NCI-H187 (cell line): ENCODE measurements around the gene CHRNA5.

Experiments used
- DNase-seq, 2 experiments: peaks; one replicate each; lab custom pipeline; 2025; lab: John Stamatoyannopoulos, UW

CHRNA5 gene

GRCh38 chr15:78620527-78621421, 55.5 kb downstream of the CHRNA5 start, which contains the start of gene CHRNA3:
CHRNA3 (minus strand) TSS chr15:78620996; CDS start chr15:78620794, 202 bp downstream.
- DNase-seq, result no peak

DNA sequence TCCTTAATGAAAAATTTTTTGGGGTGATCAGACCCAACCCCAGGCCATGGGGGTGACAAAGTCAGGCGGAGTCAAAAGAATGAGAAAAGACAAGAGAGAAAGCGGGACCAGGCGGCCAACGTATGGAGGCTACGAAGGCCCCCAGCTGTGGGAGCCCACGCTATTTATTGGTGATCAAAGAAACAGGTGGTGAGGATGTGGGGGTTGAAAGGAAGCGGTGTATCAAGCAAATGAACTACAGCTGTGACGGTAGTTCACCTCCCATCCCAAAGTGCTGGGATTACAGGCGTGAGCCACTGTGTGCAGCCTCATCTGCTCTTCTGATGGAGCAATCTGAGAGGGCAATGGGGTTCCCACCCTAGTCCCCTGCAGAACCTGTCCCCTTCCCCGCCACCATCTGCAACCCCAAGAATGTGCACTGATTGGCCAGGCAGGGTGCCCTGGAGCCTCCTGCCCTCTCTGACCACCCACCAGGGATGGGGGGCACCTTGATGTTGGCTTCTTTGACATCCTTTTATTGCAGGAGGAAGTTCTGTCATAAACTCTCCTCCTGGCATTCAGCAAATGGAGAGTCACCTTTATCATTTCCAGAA, 56.6 kb downstream of the CHRNA5 start:
- DNase-seq, result no peak

DNA sequence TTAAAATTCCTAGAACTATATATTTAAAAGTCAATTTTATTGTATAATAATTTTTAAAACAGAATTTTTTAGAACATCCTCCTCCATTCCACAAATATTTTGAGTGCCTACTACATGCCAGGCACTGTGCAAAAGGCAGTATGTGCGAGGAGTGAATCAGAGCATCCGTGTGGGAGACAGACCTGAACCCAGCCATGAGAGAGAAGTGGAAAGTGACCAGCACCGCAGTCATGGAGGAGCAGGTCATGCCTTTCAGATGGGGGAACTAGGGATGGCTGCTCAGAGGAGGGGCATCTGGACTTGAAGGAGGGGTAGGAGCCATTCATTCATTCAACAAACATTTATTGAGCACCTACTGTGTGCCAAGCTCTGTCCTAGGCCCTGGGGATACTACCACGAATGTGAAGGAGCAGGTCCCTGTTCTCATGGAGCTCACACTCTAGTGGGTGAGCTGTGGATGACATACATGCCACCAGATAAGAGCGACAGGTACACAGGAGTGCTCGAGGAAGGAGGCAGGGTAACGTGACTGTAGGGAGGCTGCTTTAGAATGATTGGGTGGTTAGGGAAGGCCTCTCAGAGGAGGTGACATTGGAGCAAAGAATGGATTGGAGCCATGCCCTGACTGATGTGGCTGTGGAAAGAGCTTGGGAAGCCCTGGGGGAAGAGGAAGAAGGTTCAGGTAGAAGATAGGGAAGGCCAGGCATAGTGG, 58.6 kb downstream of the CHRNA5 start:
- DNase-seq, result no peak

GRCh38 chr15:78624651-78625590, 59.6 kb downstream of the CHRNA5 start:
- no peak for DNase-seq

GRCh38 chr15:78625606-78626280, 60.4 kb downstream of the CHRNA5 start:
- DNase-seq, result no peak

DNA sequence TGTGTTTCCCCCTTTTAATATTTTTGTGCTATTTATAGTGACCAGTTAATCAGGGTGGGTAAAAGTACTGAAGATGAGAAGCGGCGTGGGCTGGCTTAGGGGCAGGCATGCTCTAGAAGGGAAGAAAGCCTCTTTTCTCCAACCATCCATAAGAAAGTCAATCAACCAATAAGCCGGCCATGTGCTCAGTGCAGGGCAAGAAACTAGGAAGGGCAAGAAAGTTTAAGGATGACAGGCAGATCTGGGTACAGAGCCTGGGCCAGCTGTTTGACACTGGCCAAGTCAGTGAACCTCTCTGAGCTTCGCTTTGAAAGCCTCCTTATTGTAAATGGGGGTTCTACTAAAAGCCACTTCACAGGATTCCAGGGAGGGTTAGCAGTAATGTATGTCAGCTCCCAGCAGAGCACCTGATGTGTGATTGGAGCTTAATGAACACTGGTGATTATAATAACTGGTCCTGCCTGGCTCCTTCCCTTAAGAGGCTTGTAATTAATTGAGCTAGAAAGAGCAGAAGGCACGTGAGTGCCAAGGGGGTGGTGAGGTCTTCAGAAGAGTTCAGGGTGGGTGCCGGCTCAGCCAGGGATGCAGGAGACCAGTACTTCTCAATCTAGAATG, 61.2 kb downstream of the CHRNA5 start:
- DNase-seq, result no peak

- no peak for DNase-seq
Observed at GRCh38 chr15:78627348-78627747, 62.0 kb downstream of the CHRNA5 start.

GRCh38 chr15:78628227-78628626, 62.9 kb downstream of the CHRNA5 start:
- DNase-seq, result no peak

GRCh38 chr15:78629031-78629715, 63.9 kb downstream of the CHRNA5 start:
- DNase-seq, result no peak

DNA sequence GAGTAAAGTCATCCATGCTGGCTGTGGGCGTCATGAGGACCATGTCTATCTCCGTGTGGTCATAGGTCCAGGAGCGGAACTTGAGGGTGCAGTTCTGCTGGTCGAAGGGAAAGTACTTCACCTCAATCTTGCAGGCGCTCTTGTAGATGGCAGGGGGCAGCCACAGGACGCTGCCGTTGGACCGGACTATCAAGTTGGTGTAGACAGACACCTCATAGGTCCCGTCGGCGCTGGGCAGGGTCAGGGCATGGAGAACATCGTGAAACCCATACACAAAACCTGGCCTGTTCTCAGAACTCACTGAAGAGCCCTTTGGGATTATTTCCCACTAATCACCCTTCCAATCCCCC, 64.4 kb downstream of the CHRNA5 start:
- DNase-seq, result no peak

GRCh38 chr15:78630886-78631633, 65.7 kb downstream of the CHRNA5 start:
- DNase-seq, result no peak

DNA sequence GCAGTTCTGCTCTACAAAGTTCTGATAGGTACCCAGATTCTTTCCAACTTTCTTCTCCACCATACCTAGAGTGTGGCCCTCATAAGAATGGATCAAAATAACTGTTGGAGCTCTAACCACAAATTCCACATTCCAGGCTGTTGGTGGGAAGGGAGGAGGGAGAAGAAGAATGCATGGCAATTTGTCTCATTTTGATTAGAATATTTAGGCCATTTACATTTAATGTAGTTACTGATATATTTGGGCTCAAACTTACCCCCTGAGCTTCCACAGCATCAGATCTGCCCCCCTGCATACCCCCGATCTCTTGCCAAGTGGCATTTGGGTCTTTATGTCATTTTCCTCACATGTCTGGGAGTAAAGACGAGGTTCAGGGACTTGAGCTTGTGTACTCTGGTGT, 68.0 kb downstream of the CHRNA5 start:
- no peak for DNase-seq

DNA sequence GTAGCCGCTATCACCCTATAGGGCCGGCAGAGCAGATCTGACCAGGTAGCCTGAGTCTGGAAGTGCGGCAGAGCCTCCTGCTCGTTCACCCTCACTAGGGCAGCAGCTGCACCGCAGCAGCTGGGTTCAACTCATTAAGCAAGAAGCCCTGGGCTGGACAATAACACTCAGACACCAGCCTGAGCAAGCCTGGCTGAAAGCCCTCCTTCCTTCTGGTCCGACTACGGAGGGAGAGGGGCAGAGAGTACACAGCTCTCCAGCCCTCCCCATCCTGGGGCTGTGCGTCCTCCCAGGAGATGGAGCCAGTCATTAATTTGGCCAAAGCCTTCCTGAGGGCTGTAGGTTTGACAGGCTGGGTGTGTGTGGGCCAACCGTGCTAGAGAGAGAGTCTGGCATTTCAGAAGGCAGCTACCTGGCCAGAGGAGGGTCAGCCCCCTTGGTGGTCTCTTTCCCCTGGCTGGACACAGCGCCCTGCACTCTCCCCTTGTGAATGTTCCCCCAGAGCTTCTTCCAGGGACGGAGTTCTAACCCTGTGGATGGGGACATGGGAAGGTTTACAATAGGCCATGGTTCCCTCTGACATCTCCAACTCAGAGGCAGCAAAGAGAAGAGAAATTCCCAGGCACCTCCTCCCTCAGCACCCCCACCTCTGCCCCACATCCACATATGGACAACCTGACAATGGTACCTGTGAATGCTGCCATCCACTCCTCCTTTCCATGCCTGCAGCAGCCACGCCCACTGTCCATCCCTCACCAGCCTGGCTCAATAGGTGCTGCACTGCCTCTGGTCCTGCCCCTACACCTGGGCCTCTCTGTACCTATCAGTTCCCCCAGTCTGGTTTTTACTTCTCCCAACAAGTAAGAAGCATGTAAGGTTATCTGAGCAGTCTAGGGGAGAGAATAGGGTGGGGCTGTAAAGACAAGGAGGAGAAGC, 69.2 kb downstream of the CHRNA5 start:
- DNase-seq, result no peak

GRCh38 chr15:78635346-78635745, 70.0 kb downstream of the CHRNA5 start:
- DNase-seq, result no peak

DNA sequence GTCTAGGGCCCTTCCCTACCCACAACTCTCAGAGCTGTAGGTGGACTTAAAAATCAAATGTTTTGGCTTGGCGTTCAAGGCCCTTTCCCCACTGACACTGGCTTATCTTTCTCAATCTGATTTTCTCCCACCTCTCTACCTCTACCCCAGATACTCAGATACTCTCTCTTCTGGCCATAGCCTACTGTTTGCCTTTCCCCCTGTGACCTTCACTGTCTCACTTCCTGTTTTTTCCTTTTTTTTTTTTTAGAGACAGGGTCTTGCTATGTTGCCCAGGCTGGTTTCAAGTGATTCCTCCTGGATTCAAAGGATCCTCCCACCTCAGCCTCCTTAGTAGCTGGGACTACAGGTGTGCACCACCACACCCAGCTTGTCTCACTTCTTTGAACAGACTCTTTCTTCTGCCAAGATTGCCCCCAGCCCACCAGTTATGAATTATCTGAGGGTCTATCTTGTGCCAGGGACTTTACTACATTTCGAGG, 71.1 kb downstream of the CHRNA5 start:
- no peak for DNase-seq

DNA sequence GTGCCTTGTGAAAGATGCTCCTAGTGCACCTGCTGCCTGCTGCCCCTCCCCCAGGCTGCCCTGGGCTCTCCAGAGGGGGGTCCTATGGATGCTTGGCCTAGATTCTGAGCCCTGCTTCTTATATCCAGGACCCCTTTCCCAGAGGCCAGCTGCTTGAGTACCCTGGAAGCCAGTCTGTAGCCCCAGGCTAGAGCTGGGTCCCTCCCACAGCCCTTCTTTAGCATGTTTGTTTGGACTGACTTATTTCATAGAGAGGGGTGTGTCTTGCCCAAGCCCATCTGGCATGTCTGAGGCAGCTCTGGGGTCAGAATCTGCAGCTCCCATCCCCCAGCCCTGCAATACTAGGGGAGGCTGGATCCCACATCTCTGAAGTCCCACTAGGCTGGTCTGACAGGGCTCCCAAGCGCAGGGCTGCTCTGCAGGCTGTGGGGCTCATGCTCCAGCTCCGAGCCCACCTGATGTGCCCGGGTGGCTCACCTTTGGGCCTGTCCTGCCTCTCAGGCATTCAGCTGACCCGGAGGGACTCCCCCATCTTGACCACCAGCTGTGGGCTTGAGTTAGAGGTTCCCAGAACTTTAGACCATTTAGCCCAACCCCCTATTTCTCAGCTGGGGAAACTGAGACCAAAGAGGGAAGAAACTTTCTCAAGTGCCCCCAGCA, 72.6 kb downstream of the CHRNA5 start:
- no peak for DNase-seq

DNA sequence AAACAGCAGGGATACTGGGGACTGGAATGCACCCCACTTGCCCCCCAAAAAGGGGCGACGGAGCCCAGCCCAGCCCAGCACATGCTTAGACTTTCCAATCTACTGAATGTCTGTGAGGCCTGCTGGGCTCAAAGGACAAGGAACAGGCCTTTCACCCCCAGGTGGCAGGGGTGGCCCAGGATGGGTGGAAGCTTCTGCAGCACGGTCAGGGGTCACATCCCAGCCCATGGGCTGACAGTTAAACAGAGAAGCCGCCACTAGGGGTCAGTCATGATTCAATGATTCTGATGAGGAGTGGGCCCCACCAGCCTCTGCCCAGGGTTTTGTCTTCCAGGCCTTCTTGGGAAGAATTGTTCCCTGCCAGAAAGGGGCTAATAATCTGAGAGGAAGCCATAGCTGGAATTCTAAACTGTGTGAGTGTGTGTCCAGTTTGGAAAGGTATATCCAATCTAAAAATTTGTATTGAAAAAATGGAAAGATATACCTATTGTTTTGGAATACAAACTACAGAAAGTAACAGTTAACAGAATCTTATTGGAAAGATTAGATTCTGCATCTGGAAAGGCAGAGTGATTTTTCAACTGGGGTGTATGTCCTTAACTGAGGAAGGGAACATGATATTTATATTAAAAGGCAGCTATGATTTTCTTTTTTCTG, 73.5 kb downstream of the CHRNA5 start:
- no peak for DNase-seq
